HCT116 (cell line): Measurements from ENCODE around the gene MALRD1. TPM values are rescaled to one million over a fixed set of nuclear protein-coding genes. Genes with fewer than 3 reads are reported as not detected.

Source experiments
- ATAC-seq: fragments of 200-7000 bp; cut with Tn5 transposase; 2 replicates; pipeline ENCODE4 v1.9.1; 2020; ENCODE audit warnings: mild to moderate bottlenecking, moderate library complexity
- BruUV-seq: library from RNA; stranded (reverse); fragments of 400-500 nt; replicated peaks from 2 replicates; lab custom pipeline; 2021; lab: Mats Ljungman, UMichigan
- CTCF ChIA-PET: fragments of 300-600 bp; sonication (Branson Sonifier 250); formaldehyde crosslinking; loops from one replicate; lab custom pipeline; 2021; ENCODE audit warnings: antibody characterized with exemption; lab: Charles Lee
- POLR2A ChIA-PET: fragments of 300-600, 350-600 bp; sonication (Branson Sonifier 250); formaldehyde crosslinking; loops from one replicate; lab custom pipeline; 2021; ENCODE audit warnings: antibody characterized with exemption; lab: Charles Lee
- RAD21 ChIA-PET, 2 experiments: fragments of 300-600 bp; sonication (Branson Sonifier 250); formaldehyde crosslinking; loops; one replicate each; lab custom pipeline; 2023; ENCODE audit warnings: low total read pairs in 2 of 2; ENCODE audit not compliant: uncharacterized antibody in 2 of 2, unreplicated experiment in 2 of 2, low non-redundant PET in 1 of 2; lab: Charles Lee
- DNase-seq: peaks from one replicate; pipeline ENCODE4 v3.0.0-alpha.2; 2010; ENCODE audit warnings: low read depth, low spot score
- H2AFZ ChIP-seq: fragments of 200-600 bp; shearing (Covaris generic), sonication (generic); 2 replicates; pipeline ENCODE4 v1.6.1; 2017; ENCODE audit warnings: low read depth, mixed run types, mixed read lengths, antibody characterized with exemption, low read length; ENCODE audit not compliant: poor library complexity, severe bottlenecking
- H3K27ac ChIP-seq: 2 replicates; pipeline ENCODE4 v1.5.1; 2012; ENCODE audit warnings: low read depth, low read length
- H3K27me3 ChIP-seq: fragments of 200-600 bp; sonication (generic); 2 replicates; pipeline ENCODE4 v1.6.1; 2016; ENCODE audit warnings: mixed run types, low read length, mixed read lengths; ENCODE audit not compliant: insufficient read depth
- H3K36me3 ChIP-seq, 2 experiments: fragments of 200-500 bp in 1 of 2; fragments of 200-600 bp in 1 of 2; sonication (Bioruptor generic) in 1 of 2; sonication (generic) in 1 of 2; 2 replicates each; pipeline versions ENCODE4 v1.5.1 to v1.6.1; 2014 to 2016; ENCODE audit warnings: low read length in 2 of 2, inconsistent platforms in 1 of 2, mixed read lengths in 1 of 2, mixed run types in 1 of 2; ENCODE audit not compliant: insufficient read depth in 2 of 2, control insufficient read depth in 1 of 2
- H3K4me1 ChIP-seq, 2 experiments: fragments of 200-600 bp in 1 of 2; sonication (generic) in 1 of 2; 2 replicates each; pipeline versions ENCODE4 v1.5.1 to v1.6.1; 2012 to 2017; ENCODE audit warnings: low read length in 2 of 2, inconsistent platforms in 1 of 2, mild to moderate bottlenecking in 1 of 2, mixed read lengths in 1 of 2, mixed run types in 1 of 2, moderate library complexity in 1 of 2; ENCODE audit not compliant: insufficient read depth in 2 of 2, control insufficient read depth in 1 of 2
- H3K4me2 ChIP-seq: fragments of 200-600 bp; sonication (generic); 2 replicates; pipeline ENCODE4 v1.6.1; 2017; ENCODE audit warnings: mixed run types, low read length, mixed read lengths
- H3K4me3 ChIP-seq, 2 experiments: fragments of 200-600 bp in 1 of 2; sonication (generic) in 1 of 2; replicated peaks in 1 of 2; 2 replicates each; pipeline ENCODE4 v1.5.1; 2011 to 2016; ENCODE audit warnings: low read length in 2 of 2, control low read depth in 1 of 2, low read depth in 1 of 2, mild to moderate bottlenecking in 1 of 2, mixed read lengths in 1 of 2, mixed run types in 1 of 2
- H3K79me2 ChIP-seq: fragments of 200-600 bp; sonication (generic); 2 replicates; pipeline ENCODE4 v1.6.1; 2017; ENCODE audit warnings: mild to moderate bottlenecking, mixed run types, low read length, moderate library complexity, mixed read lengths; ENCODE audit not compliant: insufficient read depth
- H3K9ac ChIP-seq: fragments of 200-600 bp; sonication (generic); 2 replicates; pipeline ENCODE4 v1.6.1; 2016; ENCODE audit warnings: low read length, mixed read lengths
- H3K9me2 ChIP-seq: fragments of 200-600 bp; sonication (generic), shearing (Covaris generic); 2 replicates; pipeline ENCODE4 v1.6.1; 2017; ENCODE audit warnings: mixed run types, mild to moderate bottlenecking, moderate library complexity; ENCODE audit not compliant: insufficient read depth
- H3K9me3 ChIP-seq, 2 experiments: fragments of 200-500 bp in 1 of 2; fragments of 200-600 bp in 1 of 2; sonication (Bioruptor generic) in 1 of 2; sonication (generic) in 1 of 2; 2 replicates each; pipeline ENCODE4 v1.6.1; 2014 to 2017; ENCODE audit warnings: low read length in 2 of 2, mixed read lengths in 2 of 2, inconsistent platforms in 1 of 2, low read depth in 1 of 2, mild to moderate bottlenecking in 1 of 2, mixed run types in 1 of 2, moderate library complexity in 1 of 2; ENCODE audit not compliant: control insufficient read depth in 1 of 2, insufficient read depth in 1 of 2
- H4K20me1 ChIP-seq: fragments of 200-600 bp; sonication (generic), shearing (Covaris generic); 2 replicates; pipeline ENCODE4 v1.6.1; 2017; ENCODE audit warnings: mixed run types, mild to moderate bottlenecking, moderate library complexity; ENCODE audit not compliant: insufficient read depth
- ATF3 ChIP-seq: IDR thresholded peaks from 2 replicates; pipeline ENCODE4 v1.6.1; 2012
- CBX3 ChIP-seq: IDR thresholded peaks from 2 replicates; pipeline ENCODE4 v1.6.1; 2012; ENCODE audit warnings: low read depth
- CEBPB ChIP-seq: IDR thresholded peaks from 2 replicates; pipeline ENCODE4 v1.6.1; 2012; ENCODE audit warnings: low read depth
- CTCF ChIP-seq, 3 experiments: fragments of 200-600 bp in 1 of 3; sonication (generic) in 1 of 3; IDR thresholded peaks in 2 of 3; conservative IDR thresholded peaks in 1 of 3; 2 replicates each; pipeline ENCODE4 v1.5.1; 2012 to 2017; ENCODE audit warnings: low read depth in 2 of 3, low read length in 2 of 3, antibody characterized with exemption in 1 of 3, borderline replicate concordance in 1 of 3, control low read depth in 1 of 3, mild to moderate bottlenecking in 1 of 3, mixed read lengths in 1 of 3, mixed run types in 1 of 3, moderate library complexity in 1 of 3; ENCODE audit not compliant: insufficient read depth in 1 of 3
- EGR1 ChIP-seq: IDR thresholded peaks from 2 replicates; pipeline ENCODE4 v1.6.1; 2012; ENCODE audit warnings: low read depth
- EZH2 ChIP-seq: fragments of 200-600 bp; sonication (generic); IDR thresholded peaks from 2 replicates; pipeline ENCODE4 v1.6.1; 2017; ENCODE audit warnings: antibody characterized with exemption, mixed run types
- EZH2phosphoT487 ChIP-seq: fragments of 200-600 bp; IDR thresholded peaks from 2 replicates; pipeline ENCODE4 v1.6.1; 2018; ENCODE audit warnings: antibody characterized with exemption, borderline replicate concordance
- FOSL1 ChIP-seq: IDR thresholded peaks from 2 replicates; pipeline ENCODE4 v1.6.1; 2012; ENCODE audit warnings: low read depth
- JUND ChIP-seq: IDR thresholded peaks from 2 replicates; pipeline ENCODE4 v1.6.1; 2012
- MAX ChIP-seq: IDR thresholded peaks from 2 replicates; pipeline ENCODE4 v1.6.1; 2012
- POLR2A ChIP-seq: IDR thresholded peaks from 2 replicates; pipeline ENCODE4 v1.7.0; 2011; ENCODE audit warnings: borderline replicate concordance; ENCODE audit not compliant: insufficient read depth, insufficient read length; ENCODE audit errors: extremely low read depth
- POLR2AphosphoS5 ChIP-seq: IDR thresholded peaks from 2 replicates; pipeline ENCODE4 v1.6.1; 2011; ENCODE audit warnings: mild to moderate bottlenecking, low read depth, low read length, moderate library complexity
- REST ChIP-seq: IDR thresholded peaks from 2 replicates; pipeline ENCODE4 v1.6.1; 2012; ENCODE audit warnings: low read depth
- SIN3A ChIP-seq: IDR thresholded peaks from 2 replicates; pipeline ENCODE4 v1.6.1; 2012; ENCODE audit warnings: low read depth
- SRF ChIP-seq: IDR thresholded peaks from 2 replicates; pipeline ENCODE4 v1.6.1; 2012; ENCODE audit warnings: low read depth
- TCF7L2 ChIP-seq: IDR thresholded peaks from 2 replicates; pipeline ENCODE4 v1.7.0; 2011; ENCODE audit warnings: borderline replicate concordance, inconsistent platforms; ENCODE audit not compliant: insufficient read depth, insufficient read length; ENCODE audit errors: extremely low read depth
- YY1 ChIP-seq: IDR thresholded peaks from 2 replicates; pipeline ENCODE4 v1.6.1; 2011; ENCODE audit warnings: low read length, low read depth, moderate library complexity, mild to moderate bottlenecking; ENCODE audit not compliant: insufficient replicate concordance; ENCODE audit errors: extremely low read depth
- ZBTB33 ChIP-seq: IDR thresholded peaks from 2 replicates; pipeline ENCODE4 v1.6.1; 2011; ENCODE audit warnings: mild to moderate bottlenecking, low read length, moderate library complexity; ENCODE audit not compliant: insufficient replicate concordance; ENCODE audit errors: extremely low read depth
- ZFX ChIP-seq: fragments of 450-650 bp; IDR thresholded peaks from 2 replicates; pipeline ENCODE4 v1.6.1; 2017
- ZNF274 ChIP-seq: fragments of 200-500 bp; sonication (Bioruptor generic); IDR thresholded peaks from 2 replicates; pipeline ENCODE4 v1.6.1; 2014; ENCODE audit warnings: mild to moderate bottlenecking, low read depth, low read length, inconsistent platforms
- intact Hi-C: fragments of 100-400 bp; cut with micrococcal nuclease; formaldehyde crosslinking; loops from 2 replicates; pipeline ENCODE4 v1.10.0; 2022
- total RNA-seq: library from RNA; stranded (reverse); gene quantifications from one replicate; pipeline ENCODE4 v1.2.1, GENCODE V29; 2021; ENCODE audit not compliant: unreplicated experiment

The MALRD1 gene
- total RNA-seq, 1 experiment from 2014 or later, result not detected

GRCh38 chr10:19144206-19144605 lies 95.6 kb downstream of the MALRD1 start:
- peaks cover 4 to 14% of the 10 kb centered on the region in 2 experiments; a peak in 2 of 4 replicates for H3K9me3 ChIP-seq
- no peak overlapping the region for H3K27ac ChIP-seq
- no peaks in the 10 kb centered on the region for H3K4me1 ChIP-seq
- CTCF ChIA-PET, result no interaction called here
- intact Hi-C loops, result no loop called here
- no peaks in the 10 kb centered on the region for H3K9me2 ChIP-seq
- POLR2A ChIA-PET, result no interaction called here
- no peak overlapping the region for H2AFZ ChIP-seq
- H3K9ac ChIP-seq, result no peak overlapping the region
- H4K20me1 ChIP-seq, result no peaks in the 10 kb centered on the region
- ATAC-seq (no peak), DNase-seq (no peak)
- TF ChIP-seq ATF3 (no peak), CTCF (IDR thresholded peaks at IDR 0.05 in 2 of 3, conservative IDR thresholded peaks at IDR 0.05 in 1 of 3; ENCODE audit: borderline replicate concordance in 1 of 3, insufficient read depth in 1 of 3, low read depth in 2 of 3, low read length in 2 of 3) (no peak), SRF (no peak), FOSL1 (no peak), YY1 (no peak), JUND (no peak), ZFX (no peak), ZNF274 (no peak), EGR1 (no peak), MAX (no peak), EZH2 (no peak), TCF7L2 (no peak), REST (no peak), POLR2AphosphoS5 (no peak), SIN3A (no peak), CBX3 (no peak), CEBPB (no peak), ZBTB33 (no peak), EZH2phosphoT487 (no peak), POLR2A (no peak)
- no peaks in the 10 kb centered on the region for H3K27me3 ChIP-seq
- no TSS peak for BruUV-seq
- no peak overlapping the region for H3K4me2 ChIP-seq
- no peaks in the 10 kb centered on the region for H3K36me3 ChIP-seq
- no peaks in the 10 kb centered on the region for H3K79me2 ChIP-seq
- RAD21 ChIA-PET, result no interaction called here
- H3K4me3 ChIP-seq, result no peak overlapping the region
